CD4-positive, alpha-beta T cell treated with Interleukin-15 for 1 hour (primary cell): Measurements from ENCODE around the gene THADA.
"Not testable (repeated sequence)": the region's sequence is repeated elsewhere in the genome, so short reads cannot be mapped to it uniquely, and the experiment has no call there.

Experiments used
- DNase-seq: peaks from one replicate; pipeline ENCODE4 v3.0.0-alpha.2; 2020

THADA gene

DNA sequence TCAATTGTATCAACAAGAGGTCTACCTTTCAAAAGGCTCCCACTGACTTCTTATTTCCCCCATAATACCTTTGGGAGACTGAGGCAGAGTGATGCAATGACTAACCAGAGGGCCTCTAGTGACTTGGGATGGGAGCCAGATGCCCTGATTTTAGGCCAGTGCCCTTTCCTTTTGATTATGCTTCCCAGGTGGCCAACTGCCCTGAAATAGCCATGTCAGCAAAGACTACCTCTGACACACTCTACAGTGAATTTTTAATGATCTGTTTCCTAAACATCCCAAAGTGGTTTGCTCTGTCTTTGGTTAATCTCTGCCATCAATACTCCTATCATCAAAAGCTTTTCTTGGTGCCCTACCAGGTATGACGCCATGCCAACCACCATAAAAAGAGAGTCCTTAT is 303.5 kb downstream of the THADA start:
- no peak for DNase-seq

DNA sequence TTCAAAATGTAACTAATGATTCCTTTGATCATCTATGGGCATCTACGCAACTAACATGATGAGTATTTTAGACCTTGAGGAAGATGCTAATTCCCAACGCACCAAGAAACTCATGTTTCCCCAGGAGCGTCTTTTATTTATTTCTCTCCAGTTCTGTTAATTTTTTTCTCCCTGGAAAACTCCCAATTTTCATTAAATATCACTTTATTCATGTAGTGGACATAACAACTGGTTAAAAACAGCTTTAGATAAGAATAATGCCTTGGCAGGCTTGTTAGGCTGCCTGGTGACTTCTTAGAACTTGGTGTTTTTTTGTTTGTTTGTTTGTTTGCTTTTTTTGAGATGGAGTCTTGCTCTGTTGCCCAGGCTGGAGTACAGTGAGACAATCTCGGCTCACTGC is 306.5 kb downstream of the THADA start:
- DNase-seq = no peak

DNA sequence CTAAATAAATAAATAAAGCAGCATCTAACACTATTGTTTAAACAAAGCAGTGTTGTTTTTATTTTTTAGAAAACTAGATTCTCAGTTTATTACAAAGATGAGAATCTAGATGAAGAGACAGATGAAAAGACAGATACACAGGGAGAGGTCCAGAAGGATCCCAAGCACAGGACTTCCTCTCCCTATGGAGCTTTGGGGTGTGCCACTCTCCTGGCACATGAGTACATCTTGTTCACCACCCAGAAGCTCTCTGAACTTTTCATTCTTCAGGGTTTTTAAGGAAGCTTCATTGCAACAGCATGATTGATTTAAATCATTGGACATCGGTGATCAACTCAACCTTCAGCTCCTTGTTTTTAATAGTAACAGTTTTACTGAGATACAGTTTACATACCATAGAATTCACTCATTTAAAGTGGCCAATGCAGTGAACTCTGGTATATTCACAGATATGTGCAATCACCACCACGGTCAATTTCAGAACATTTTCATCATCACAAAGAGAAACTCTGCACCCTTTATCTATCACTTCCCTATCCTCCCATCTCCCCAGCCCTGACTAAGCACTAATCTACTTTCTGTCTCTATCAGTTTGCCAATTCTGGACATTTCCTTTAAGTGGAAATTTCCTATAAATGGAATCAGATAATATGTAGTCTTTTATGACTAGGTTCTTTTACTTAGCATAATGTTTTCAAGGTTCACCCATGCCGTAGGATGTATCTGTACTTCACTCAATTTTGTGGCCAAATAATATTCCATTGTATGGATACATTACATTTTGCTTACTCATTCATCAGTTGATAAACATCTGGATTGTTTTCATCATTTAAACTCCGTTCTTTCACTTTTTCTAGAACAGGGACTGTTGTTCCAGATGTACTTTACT is 307.2 kb downstream of the THADA start:
- no peak for DNase-seq

DNA sequence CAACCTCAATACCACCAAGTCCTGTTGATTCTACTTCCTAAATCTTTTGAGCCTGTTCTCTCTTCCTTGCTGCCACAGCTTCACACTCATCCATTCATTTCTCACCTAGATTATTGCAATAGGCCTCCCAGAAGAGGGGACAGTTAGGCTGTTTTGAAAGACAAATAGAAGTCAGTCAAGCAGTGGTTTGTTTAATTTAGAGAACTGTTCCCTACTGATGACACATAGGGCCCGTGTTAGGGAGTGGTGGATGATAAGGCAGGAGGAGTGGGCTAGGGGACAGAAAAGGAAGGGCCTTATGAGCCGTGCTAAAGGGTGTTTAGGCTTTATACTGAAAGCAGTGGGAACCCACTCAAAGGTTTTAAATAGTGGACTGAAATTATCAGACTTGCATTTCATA is 309.9 kb downstream of the THADA start:
- no peak for DNase-seq

DNA sequence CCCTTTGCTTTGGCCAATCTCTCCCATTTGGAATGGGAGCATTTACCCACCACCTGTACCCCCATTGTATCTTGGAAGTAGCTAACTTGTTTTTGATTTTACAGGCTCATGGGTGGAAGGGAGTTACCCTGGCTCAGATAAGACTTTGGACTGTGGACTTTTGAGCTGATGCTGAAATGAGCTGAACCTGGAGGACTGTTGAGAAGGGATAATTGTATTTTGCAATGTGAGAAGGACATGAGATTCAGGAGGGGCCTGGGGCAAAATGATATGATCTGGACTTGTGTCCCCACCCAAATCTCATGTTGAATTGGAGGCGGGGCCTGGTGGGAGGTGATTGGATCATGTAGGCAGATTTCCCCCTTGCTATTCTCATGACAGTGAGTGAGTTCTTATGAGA is 310.9 kb downstream of the THADA start:
- DNase-seq = no peak

DNA sequence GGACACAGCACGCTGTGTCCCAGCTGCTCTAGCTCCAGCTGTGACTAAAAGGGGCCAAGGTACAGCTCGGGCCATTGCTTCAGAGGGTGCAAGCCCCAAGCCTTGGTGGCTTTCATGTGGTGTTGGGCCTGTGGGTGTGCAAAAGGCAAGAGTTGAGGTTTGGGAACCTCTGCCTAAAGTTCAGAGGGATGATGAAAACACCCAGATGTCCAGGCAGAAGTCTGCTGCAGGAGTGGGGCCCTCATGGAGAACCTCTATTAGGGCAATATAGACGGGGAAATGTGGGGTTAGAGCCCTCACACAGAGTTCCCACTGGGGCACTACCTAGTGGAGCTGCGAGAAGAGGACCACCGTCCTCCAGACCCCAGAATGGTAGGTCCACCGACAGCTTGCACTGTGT is 311.5 kb downstream of the THADA start:
- DNase-seq = not testable (repeated sequence)

DNA sequence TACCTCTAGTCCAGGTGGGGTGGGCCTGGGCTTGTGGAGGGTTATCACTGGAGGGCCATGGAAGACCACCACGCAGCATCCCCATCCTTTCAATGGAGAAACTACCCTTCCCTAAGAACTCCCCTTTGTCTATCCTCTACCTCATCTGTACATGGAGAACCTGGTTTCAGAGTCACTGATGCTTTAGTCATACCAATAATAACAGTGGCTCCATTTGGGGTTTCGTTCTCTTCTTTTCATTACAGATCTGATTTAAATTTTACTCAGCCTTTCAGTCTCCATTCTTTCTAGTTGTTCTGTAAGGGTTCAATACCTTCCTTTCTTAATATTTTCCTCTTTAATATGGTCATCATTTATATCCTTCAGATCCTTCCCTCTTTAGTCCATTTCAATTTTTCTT is 314.8 kb downstream of the THADA start:
- DNase-seq = no peak

DNA sequence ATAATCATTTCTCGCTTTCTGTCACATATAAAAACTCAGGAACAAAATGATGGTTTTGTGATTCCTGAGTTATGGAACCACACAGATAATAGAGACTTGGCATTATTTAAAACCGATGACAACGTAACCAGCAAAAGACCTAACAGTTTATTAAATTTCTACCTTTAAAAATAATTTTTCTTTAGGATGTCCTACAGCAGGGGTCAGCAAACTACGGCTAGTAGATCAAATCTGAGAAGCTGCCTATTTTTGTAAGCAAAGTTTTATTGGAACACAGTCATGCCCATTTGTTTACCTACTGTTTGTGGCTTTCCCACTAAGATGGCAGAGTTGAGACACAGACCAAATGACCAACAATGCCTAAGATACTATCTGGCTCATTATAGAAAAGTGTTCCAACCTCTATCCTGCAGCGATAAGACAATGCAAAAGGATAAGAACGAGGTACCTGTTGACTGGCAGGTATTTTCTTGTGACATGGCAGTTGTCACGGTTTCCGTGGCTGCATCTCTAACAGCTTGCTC is 316.5 kb downstream of the THADA start:
- no peak for DNase-seq

DNA sequence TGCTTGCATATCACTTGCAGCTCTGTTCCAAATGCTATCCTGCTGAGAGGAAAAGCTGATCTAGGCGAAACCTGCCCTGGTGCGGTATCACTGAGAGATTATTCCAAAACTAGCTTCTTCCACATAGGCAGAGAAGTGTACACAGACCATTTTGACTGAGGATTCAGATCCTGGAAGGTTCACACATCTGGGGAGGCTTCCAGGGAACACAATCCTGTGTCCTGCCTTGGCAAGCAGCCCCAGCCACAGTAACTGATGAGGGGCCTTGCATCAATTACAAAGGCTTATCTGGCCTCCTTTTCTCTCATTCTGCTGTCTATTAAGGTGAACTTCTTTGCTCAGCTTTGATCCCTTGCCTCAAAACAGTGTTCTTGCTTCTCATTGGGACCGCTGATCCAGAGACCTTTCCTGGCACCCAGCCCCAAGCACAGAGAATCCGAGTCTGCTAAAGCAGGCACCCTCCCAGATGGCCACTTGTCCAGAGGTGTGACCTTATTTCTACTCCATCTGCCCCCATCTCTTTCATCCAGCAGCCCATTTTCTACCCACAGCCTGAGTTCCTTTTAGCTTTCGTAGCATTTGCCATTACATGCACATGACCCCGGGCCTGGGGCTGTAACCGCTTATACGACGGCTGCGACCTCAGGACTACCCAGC is 317.1 kb downstream of the THADA start:
- no peak for DNase-seq

DNA sequence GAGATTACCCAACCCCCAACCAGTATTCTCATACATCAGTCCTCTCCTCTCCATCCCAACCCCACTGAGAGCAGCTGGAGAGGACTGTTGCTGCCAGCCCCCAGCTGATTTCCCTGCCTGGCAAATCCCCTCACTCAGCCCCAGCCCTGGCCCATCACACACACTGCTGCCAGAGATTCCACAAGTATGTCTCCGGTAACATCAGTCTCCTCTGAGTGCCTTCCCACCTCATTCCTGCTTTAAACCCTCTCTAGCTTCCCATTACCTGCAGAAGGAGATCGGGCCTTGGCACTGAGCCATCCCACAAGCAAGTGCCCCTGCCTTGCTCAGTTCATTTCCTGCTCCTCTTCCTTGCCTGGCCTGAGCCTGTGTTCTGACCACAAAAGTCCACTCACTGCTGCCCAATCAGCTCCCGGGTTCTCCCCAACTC is 318.9 kb downstream of the THADA start:
- no peak for DNase-seq

DNA sequence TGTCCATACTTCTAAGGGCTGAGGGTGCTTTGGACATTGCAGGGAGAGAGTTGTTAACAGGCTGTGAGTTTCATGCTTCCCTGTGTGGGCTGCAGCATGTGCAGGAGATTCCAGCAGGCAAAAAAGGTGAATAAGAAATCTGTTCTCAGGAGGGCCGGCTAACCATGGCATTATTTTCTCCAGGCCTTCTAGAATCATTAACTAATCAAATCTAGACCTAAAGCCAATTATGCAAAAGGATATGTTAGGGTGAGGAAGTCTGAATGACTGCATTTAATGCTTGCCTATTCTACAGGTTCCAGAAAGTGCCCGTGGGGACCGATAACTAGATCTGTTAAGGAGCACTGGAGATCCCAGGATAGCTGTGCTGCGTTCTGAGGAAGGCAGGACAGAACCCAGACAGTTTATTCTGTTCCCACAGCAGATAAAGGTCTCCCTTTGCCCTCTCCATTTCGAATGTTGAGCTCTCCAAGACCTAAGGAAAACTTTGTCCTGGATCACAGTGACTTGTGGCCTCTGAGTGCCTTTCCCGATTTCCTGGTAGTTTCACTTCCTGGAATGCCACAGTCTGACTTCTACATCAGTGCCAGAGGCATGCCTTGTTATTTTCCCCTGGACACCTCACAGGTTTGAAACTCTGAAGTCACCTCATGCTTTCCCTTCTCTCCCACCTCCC is 319.4 kb downstream of the THADA start:
- DNase-seq = no peak

DNA sequence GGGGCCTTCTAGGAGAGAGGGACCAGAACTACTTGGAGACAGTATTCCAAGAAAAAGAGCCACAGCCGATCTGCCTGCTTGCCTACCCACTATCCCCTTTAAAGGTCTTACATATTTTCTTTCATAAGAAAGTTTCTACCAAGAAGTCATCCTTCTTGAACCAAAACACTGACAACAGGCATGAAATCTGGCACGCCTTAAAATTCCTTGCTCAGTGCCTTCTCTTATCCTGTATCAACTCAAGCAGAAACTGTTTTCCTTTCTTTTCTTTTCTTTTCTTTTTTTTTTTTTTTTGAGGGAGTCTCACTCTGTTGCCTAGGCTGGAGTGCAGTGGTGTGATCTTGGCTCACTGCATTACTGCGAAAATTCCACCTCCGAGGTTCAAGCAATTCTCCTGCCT is 321.1 kb downstream of the THADA start:
- no peak for DNase-seq

DNA sequence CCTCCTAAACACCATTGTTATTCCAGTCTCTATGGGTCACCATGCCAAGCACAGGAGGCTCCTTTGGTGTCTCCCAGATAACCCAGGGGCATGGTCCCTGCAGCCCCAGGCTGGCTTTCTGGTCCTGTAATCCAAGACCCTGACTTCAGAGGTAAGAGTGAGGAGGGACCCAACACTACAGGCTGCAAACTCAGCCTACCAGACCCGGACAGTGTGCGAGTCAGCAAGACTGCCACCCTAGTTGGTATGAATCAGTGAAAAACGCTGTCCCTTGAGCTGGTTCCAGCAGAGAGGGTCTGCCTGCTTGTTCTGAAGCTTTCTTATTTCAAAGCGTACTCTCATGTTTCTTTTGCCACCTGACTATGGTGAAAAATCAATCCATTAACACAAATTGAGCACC is 321.8 kb downstream of the THADA start:
- no peak for DNase-seq

DNA sequence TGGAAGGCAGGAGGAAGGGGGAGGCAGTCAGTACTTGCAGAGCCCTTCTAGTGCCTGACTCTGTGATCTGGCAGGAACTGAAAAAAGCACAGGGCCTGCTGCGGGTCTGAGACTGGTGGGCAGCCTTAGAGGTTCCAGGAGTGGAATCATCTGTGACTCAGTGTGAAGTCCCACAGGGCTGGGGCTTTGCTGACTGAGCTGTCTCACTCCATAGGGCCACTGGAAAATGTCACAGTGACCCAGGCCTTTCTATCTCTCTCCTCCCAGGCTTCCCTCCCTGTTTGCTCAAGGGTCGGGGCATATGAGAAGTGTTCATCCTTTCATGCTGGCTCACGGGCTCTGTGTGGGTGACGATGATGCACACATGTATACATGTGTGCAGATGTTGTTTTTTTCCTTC is 322.3 kb downstream of the THADA start:
- no peak for DNase-seq

DNA sequence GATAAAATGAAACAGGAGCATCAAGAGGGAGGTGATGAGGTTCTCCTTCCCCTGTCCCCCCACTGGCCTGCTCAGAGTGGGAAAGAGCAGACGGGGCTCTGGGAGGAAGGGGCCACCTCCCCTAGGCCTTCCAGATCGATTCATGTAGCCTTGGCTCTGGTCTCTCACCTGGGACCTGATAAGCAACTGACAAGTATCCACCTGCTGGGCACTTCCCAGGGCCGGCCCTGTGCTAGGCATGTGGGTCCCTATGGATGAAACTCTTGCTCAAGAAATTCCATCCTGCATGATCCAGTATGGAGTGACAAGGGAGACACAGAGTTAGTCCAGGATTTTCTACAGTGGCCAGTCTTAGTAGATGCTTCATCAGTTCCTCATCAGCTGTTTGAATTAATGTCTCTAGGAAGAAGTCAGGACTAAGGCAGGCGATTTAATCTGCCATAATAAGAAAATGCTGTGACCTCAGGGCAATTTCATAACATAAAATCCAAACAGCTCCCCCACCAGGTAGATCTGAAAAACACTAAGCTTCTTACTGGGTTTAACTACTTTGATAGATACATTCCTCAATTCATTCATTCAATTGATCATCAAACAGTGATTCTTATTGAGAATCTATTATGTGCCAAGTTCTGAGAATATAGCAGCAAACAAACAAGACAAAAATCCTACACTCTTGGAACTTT is 324.8 kb downstream of the THADA start:
- DNase-seq = no peak

DNA sequence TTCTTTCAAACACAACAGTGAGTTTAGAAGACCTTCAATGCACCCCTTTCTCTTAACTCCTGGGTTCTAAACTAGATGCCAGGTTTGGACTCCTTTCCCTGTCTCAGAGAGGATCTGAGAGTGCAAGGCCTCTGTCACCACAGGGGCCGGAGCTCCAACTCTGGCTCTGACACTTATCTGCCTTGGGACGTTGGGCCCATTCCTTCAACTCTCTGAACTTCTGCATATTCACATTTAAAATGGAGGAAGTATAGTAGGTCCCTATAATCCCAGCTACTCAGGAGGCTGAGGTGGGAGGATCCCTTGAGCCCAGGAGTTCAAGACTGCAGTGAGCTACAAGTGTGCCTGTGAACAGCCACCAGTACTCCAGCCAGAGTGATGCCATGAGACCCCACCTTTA is 325.4 kb downstream of the THADA start:
- DNase-seq = no peak

DNA sequence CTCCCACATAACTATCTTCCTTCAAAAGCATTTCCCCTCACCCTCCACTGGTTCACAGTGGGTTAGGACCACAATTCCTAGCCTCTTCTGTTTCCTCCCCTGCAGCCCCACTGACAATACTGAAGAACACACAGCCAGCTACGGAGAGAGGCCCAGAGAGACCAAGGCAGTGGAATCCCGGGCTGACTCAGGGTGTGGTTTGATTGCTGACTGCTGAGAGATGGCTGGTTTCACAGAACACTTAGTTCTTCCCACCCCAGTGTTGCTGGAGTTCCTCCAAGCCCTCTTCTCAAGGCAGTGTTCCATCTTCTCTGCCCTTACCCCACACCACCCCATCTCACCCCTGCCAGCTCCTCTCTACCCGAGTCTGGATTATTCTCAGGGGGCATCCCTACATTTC is 326.1 kb downstream of the THADA start:
- DNase-seq = no peak

DNA sequence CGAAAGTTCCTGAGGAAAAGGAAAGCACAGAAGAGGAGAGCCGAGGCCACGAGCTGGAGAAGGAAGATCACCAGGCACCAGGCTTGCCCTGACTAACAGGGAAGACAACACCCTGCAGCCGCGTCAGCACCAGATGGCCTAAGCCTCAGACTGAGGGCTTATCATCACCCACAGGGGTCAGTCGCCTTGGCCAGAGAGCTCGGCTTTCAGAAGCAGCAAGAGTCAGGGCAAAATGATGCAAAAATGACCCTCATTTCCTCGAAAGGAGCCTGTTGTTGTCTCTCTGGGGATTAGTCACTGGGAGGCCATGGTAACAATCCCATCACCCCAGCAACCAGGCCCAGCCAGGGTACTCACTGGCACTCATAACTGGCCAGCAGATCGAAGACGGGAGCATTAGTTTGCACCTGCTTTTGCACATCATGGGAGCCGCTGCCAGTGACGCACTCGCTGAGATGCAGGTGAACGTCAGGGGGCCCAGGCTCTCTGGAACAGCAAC is 326.7 kb downstream of the THADA start:
- DNase-seq = peak; percentile 38

DNA sequence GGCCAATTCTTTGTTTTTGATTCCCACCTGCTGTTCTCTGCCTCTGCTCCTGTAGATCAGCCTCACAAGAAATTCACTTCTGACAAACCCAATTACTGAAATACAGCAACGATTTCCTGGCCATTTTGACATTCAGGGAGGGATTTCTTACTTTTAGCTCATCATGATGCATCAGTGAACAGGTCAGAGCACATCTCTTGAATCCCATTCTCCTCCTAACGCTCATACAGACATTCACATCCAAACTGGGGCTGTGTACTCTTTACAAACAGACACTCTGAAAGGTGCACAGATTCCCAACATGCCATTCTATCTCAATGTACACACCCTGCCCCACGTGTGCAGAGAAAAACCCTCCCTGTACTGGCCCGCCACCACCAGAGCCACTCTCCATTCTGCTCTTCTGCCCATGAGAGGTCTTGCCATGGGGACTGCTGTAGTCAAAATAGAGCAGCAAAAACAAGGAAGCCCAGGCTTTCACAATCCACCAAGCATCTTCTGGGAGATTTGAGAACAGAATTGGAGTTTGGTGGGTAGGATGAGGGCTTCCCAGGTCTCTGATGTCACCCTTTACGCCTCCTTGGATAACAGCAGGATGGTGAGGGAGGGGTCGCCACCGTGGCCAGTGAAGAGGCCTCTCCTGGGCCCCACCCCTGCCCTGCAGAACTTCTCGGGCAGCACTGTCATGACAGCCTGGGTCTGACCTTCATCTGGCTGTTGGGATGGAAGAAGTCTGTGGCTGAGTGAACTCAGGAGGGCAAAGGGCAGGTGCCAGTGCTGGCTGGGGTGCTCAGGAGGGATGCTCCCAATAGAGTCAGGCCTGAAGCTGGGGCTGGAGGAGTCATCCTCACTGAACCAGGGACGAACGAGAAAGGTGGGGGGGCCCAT is 327.5 kb downstream of the THADA start:
- no peak for DNase-seq

DNA sequence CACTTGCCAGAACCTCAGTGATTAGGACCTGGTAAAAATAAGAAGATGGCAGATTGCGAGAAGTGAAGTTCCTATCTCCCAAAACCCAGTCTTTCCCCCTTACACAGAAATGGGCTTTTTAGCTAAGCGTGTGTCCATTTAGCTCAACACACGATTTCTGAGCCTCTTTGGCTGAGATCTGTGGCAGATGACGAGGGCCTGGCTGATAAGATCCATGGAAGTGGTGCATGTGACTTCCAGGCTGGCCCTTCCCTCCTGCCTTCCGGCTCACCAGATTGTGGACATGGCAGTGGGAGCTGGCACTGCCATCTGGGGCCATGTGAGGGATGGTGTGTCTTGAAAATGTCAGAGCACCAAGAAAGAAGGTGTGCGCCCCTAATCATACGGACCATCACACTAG is 328.5 kb downstream of the THADA start:
- no peak for DNase-seq

DNA sequence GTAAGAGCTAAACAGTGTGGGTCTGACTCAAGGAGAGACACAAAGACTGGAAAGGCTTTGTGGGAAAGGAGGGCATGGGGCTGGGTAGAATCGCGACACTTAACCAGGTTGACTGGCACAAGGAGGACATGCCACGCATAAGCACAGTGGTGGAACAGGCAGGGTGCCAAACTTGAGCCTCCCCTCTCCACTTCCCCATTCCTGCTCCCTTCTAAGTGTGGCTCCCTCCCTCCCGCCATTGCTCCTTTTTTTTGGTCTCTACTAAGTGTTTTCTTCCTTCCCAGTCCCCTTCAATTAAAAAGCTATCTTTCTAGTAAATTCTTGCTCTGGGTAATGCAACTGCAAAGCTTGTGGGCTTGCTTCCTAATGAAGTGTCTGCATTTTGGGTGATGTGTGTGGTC is 329.1 kb downstream of the THADA start:
- DNase-seq = peak; percentile 23

DNA sequence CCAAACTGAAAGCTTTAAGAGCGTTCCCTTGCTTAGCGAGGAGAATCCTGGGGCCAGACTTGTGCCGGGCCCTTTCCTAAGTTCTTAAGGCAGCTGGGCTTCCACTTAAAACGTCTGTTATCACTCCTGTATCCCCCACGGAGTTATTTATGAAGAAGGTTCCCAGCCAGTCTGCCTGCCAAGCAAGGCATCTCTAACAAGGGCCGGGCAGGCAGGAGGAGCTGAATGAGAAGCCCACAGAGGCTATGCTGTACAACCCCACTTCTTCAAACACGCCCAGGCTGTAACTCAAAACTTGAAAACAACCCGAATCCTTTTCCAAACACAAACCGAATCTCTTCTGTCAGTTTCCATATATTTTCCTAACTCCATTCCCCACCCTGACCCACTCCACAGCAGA is 330.4 kb downstream of the THADA start:
- DNase-seq = no peak
